Activated CD4-positive, alpha-beta T cell treated with anti-CD3 and anti-CD28 coated beads for 36 hours (primary cell): Measurements from ENCODE around the gene SAV1. TPM values are rescaled to one million over a fixed set of nuclear protein-coding genes. Genes with fewer than 3 reads are reported as not detected.
"Not testable (repeated sequence)": the region's sequence is repeated elsewhere in the genome, so short reads cannot be mapped to it uniquely, and the experiment has no call there.

ENCODE experiments used
- ATAC-seq: fragments of 200-7000 bp; cut with Tn5 transposase; one replicate; pipeline ENCODE4 v1.10.0; 2021; ENCODE audit warnings: mild to moderate bottlenecking, moderate library complexity
- CTCF ChIA-PET: fragments of 350-600 bp; sonication (Branson Sonifier 250); formaldehyde crosslinking; loops from one replicate; lab custom pipeline; 2021; ENCODE audit warnings: antibody characterized with exemption; lab: Charles Lee
- POLR2A ChIA-PET: fragments of 350-600 bp; sonication (Branson Sonifier 250); formaldehyde crosslinking; loops from one replicate; lab custom pipeline; 2021; ENCODE audit warnings: antibody characterized with exemption, inconsistent platforms; lab: Charles Lee
- DNase-seq: peaks from one replicate; pipeline ENCODE4 v3.0.0-alpha.2; 2020
- H3K27ac Mint-ChIP-seq: one replicate; pipeline ENCODE4 v1.8.0; 2021; ENCODE audit warnings: mixed read lengths
- H3K27me3 Mint-ChIP-seq: one replicate; pipeline ENCODE4 v1.8.0; 2021; ENCODE audit warnings: mixed read lengths
- H3K36me3 Mint-ChIP-seq: one replicate; pipeline ENCODE4 v1.8.0; 2021; ENCODE audit warnings: low read depth, mixed read lengths
- H3K4me1 Mint-ChIP-seq: one replicate; pipeline ENCODE4 v1.8.0; 2021; ENCODE audit warnings: mixed read lengths
- H3K4me3 Mint-ChIP-seq: one replicate; pipeline ENCODE4 v1.8.0; 2021; ENCODE audit warnings: mild to moderate bottlenecking, moderate library complexity, mixed read lengths
- H3K9me3 Mint-ChIP-seq: one replicate; pipeline ENCODE4 v1.8.0; 2021; ENCODE audit warnings: low read depth, mixed read lengths
- intact Hi-C, 2 experiments: fragments of 100-400 bp; cut with DNase I in 1 of 2; cut with micrococcal nuclease in 1 of 2; formaldehyde crosslinking; loops; one replicate each; pipeline versions ENCODE4 v1.14.2 to v1.15.1; 2022 to 2024; cut with DNase I, micrococcal nuclease
- total RNA-seq, 2 experiments: library from RNA; stranded (reverse); gene quantifications; one replicate each; pipeline ENCODE4 v1.2.3, GENCODE V29; 2021

The SAV1 gene
- total RNA-seq, result 10 to 100 TPM; 13.6 TPM

DNA sequence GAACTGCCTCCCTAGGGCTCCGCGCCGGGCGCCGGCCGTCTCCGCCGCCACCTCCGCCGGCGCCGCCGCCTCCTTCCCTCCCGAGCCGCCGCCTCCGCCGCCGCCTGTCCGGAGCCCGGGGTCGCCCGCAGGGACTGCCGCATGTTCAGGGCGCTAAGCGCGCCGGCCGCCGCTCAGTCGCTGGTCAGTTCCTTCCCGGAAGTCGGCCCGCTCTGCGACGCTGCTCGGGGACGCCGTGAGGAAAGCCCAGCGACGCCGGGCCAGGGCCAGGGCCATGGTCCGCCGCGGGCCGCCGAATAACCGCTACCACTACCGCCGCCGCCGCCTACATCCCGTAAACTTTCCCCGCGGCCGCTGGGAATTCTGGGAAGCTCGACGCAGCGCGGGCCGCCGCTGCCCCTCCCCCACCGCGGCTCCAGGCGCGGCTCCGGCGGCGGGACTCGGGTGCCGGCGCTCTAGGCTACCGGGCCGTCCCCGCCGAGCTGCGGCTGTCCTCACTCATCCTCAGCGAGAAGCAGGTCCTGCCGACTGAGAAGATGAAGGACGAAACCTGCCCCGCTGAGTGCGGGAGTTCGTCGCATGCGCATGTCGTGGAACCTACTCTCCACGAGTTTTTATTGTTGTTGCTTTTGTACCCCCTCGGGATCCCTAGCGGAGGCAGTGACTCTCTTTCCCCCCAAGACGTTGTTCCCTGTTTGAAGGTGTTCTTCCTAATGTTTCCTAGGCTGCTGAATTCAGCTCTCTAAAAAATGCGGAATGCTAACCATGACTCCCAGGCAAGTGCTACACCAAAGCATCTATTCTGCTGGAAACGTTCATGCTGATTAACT lies at the start of gene SAV1:
SAV1 (minus strand) TSS at position 311 of the 830 bp plus-strand sequence. CDS start 339 bp downstream, outside the sequence.
- H3K9me3 Mint-ChIP-seq, result no peaks in the 10 kb centered on the region
- CTCF ChIA-PET, result interaction anchor here (1.0 to 1.1 kb wide), 2 partner anchors 49 to 108 kb away, joined by 3 to 4 read pairs; no protein-coding TSS in a partner anchor
- H3K4me1 Mint-ChIP-seq, result peaks cover 12% of the 10 kb centered on the region
- intact Hi-C loops, result loop anchor here (1.0 to 5.0 kb wide), 9 partner anchors 58 to 356 kb away; partner anchors contain the start of genes ATL1 (in 1 of the 2), DMAC2L (in 1 of the 2), L2HGDH (in 1 of the 2) and MAP4K5 (in 1 of the 2)
- peak within 1 kb of the TSS; percentile 80 for H3K27ac Mint-ChIP-seq
- DNase-seq (peak; percentile 71), ATAC-seq (peak; percentile 79)
- POLR2A ChIA-PET, result interaction anchor here (0.6 to 1.4 kb wide), 11 partner anchors 9 to 554 kb away, joined by 3 to 5 read pairs (median 4); partner anchors contain the start of gene ATL1
- H3K4me3 Mint-ChIP-seq, result no peak within 1 kb of the TSS
- no peaks in the 10 kb centered on the region for H3K27me3 Mint-ChIP-seq
- H3K36me3 Mint-ChIP-seq, result peaks cover 13% of the 10 kb centered on the region

DNA sequence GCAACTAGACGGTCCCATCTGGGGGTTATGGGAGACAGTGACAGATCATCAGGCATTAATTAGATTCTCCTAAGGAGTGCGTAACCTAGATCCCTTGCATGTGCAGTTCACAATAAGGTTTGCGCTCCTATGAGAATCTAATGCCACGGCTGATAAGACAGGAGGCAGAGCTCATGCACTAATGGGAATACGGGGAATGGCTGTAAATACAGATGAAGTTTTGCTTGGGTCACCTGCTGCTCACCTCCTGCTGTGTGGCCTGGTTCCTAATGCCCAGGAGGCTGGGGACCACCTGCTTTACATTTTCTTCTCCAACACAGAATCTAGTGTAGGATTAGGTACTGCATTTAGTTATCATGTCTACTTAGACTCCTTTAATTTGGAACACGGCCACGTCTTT lies 49.7 kb upstream of the SAV1 start:
- CTCF ChIA-PET, result interaction anchor here (0.6 to 0.9 kb wide), 2 partner anchors 58 to 69 kb away, joined by 3 to 4 read pairs; no protein-coding TSS in a partner anchor

DNA sequence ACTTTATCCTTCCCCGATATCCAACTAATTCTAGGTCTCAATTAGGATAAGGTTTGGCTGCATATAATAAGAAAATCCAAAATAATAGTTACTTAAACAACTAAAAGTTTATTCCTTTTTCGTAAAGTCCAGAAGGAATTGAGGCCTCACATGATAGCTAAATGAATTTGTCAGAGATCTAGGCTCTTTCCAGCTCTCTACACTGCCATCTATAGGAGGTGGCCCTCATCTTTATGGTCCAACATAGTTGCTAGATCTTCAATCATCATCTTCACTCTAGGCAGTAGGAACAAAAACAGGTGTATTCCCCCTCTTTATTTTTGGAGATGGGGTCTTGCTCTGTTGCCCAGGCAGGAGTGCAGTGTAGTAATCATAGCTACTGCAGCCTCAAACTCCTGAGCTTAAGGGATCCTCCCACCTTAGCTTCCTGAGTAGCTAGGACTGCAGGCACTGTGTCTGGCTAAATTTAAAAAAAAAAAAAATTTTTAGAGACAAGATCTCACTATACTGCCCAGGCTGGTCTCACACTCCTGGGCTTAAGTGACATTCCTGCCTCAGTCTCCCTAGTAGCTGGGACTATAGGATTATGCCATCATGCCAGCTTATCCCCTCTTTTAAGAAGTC lies 46.5 kb upstream of the SAV1 start:
- ATAC-seq, result peak; percentile 60
- CTCF ChIA-PET, result interaction anchor here (0.7 to 1.8 kb wide), 18 partner anchors 10 to 359 kb away, joined by 3 to 14 read pairs (median 4); no protein-coding TSS in a partner anchor
- no peak overlapping the region for H3K27ac Mint-ChIP-seq

More for the DNA sequence above, 49.7 kb upstream of the SAV1 start:
- Mint-ChIP-seq H3K27ac (no peak overlapping the region), H3K9me3 (no peaks in the 10 kb centered on the region), H3K4me1 (no peaks in the 10 kb centered on the region), H3K4me3 (no peak overlapping the region), H3K27me3 (peaks cover 5% of the 10 kb centered on the region), H3K36me3 (peaks cover 13% of the 10 kb centered on the region)
- DNase-seq, result no peak
- intact Hi-C loops, result no loop called here
- POLR2A ChIA-PET, result no interaction called here
- no peak for ATAC-seq

DNA sequence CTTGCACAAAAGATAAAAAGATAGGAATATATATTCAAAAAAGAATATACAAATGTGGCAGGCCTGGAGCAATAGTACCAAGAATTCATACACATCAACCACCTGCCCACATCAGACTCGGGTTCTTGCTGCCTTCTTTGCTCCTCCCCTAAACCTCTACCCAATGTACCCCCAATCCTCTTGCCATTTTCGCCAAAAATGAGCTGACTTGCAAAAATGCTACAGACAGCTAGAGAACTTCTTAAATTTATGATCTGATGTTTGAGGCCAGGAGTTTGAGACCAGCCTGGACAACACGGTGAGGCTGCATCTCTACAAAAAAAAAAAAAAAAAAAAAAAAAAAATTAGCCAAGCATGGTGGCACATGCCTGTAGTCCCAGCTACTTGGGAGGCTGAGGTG lies 42.9 kb upstream of the SAV1 start:
- H3K4me1 Mint-ChIP-seq, result no peaks in the 10 kb centered on the region
- ATAC-seq, result no peak
- POLR2A ChIA-PET, result interaction anchor here (0.5 kb wide), 1 partner anchor 23 kb away, joined by 3 read pairs; no protein-coding TSS in a partner anchor
- no peaks in the 10 kb centered on the region for H3K36me3 Mint-ChIP-seq
- DNase-seq, result no peak
- CTCF ChIA-PET, result interaction anchor here (0.6 to 1.5 kb wide), 4 partner anchors 23 to 699 kb away, joined by 3 to 6 read pairs (median 3); no protein-coding TSS in a partner anchor
- H3K27me3 Mint-ChIP-seq, result peaks cover 6% of the 10 kb centered on the region
- H3K4me3 Mint-ChIP-seq, result no peak overlapping the region
- H3K27ac Mint-ChIP-seq, result no peak overlapping the region
- no peaks in the 10 kb centered on the region for H3K9me3 Mint-ChIP-seq
- intact Hi-C loops, result no loop called here

More for the DNA sequence above, 46.5 kb upstream of the SAV1 start:
- Mint-ChIP-seq H3K9me3 (no peaks in the 10 kb centered on the region), H3K27me3 (peaks cover 6% of the 10 kb centered on the region), H3K4me3 (no peak overlapping the region), H3K36me3 (no peaks in the 10 kb centered on the region), H3K4me1 (no peaks in the 10 kb centered on the region)
- POLR2A ChIA-PET, result no interaction called here
- intact Hi-C loops, result loop anchor here in 1 of 2 experiments (1.0 kb wide), 1 partner anchor 114 kb away; no protein-coding TSS in a partner anchor
- DNase-seq, result no peak

DNA sequence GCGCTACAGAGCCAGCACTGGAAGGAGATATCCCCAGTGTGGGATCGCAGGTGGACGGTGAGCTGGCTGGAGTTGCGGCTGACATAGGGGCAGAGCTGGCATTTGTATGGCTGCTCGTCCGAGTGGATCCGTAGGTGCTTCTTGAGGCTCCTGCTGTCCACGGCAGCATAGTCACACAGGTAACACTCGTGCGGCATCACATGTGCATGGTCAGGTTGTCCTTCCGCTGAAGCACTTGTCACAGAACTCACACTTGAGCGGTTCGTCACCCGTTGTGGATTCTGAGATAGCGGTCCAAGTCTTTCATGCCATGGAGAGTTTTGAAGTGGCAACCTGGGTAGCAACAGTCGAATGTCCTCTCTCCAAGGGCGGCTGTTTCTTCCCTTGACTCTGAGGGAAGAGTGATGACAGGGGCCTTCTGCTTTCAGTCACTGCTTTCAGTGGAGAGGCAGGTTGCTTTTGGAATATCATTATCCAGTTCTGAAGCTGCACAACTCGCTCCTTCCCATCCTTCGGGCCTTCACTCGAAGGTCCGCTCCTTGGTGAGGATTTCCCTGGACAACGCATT lies 37.0 kb upstream of the SAV1 start:
- Mint-ChIP-seq H3K27ac (no peak overlapping the region), H3K36me3 (no peaks in the 10 kb centered on the region), H3K4me3 (no peak overlapping the region), H3K4me1 (no peaks in the 10 kb centered on the region), H3K27me3 (peaks cover 9% of the 10 kb centered on the region), H3K9me3 (no peaks in the 10 kb centered on the region)
- ATAC-seq, result no peak
- intact Hi-C loops, result no loop called here
- CTCF ChIA-PET, result no interaction called here
- DNase-seq, result no peak
- POLR2A ChIA-PET, result no interaction called here

DNA sequence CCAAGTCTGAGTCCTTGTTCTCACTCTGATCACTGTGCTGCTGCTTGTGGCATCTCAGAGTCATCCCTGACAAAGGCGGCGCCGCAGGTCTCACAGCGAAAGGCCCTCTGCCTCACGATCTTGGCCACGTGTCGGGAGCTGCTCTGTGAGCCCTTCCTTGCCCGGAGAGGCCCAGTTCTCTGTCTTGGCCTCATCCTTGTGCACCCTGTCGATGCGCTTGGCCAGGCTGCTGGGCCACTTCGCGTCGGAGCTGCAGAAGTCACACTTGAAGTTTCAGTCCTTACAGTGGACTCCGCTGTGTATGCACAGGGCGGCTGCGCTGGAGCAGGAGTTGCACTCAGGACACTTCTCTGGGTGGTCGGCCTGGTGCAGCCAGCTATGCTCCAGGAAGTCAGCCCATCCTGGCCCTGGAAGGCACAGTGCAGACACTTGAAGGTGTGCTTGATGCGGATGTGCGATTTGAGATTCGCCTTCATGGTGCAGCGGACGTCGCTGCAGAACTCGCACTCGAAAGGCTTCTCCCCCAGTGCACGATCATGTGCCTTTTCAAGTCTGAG lies 36.4 kb upstream of the SAV1 start:
- Mint-ChIP-seq H3K9me3 (no peaks in the 10 kb centered on the region), H3K4me3 (no peak overlapping the region), H3K27ac (no peak overlapping the region), H3K36me3 (no peaks in the 10 kb centered on the region), H3K4me1 (no peaks in the 10 kb centered on the region), H3K27me3 (peaks cover 9% of the 10 kb centered on the region)
- ATAC-seq (no peak), DNase-seq (no peak)
- POLR2A ChIA-PET, result no interaction called here
- intact Hi-C loops, result no loop called here
- CTCF ChIA-PET, result no interaction called here

DNA sequence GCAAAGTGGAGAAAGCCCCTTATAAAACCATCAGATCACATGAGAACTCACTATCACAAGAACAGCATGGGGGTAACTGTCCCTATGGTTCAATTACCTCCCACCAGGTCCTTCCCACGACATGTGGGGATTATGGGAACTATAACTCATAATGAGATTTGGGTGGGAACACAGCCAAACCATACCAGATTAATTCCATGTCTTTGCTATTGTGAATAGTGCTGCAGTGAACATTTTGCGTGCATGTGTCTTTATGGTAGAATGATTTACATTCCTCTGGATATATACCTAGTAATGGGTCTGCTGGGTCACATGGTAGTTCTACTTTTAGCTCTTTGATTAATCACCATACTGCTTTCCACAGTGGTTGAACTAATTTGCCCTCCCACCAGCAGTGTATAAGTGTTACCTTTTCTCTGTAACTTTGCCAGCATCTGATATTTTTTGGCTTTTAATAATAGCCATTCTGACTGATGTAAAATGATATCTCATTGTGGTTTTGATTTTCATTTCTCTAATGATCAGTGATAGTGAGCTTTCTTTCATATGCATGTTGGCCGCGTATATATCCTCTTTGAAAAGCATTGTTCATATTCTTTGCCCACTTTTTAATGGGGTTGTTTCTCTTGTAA lies 29.7 kb upstream of the SAV1 start:
- H3K27ac Mint-ChIP-seq, result no peak overlapping the region
- POLR2A ChIA-PET, result no interaction called here
- peaks cover 6% of the 10 kb centered on the region for H3K9me3 Mint-ChIP-seq
- no peak for DNase-seq
- intact Hi-C loops, result no loop called here
- no peak for ATAC-seq
- no peak overlapping the region for H3K4me3 Mint-ChIP-seq
- H3K27me3 Mint-ChIP-seq, result peaks cover 14% of the 10 kb centered on the region
- CTCF ChIA-PET, result interaction anchor here (0.6 to 1.4 kb wide), 3 partner anchors 13 to 916 kb away, joined by 3 to 4 read pairs (median 3); no protein-coding TSS in a partner anchor
- no peaks in the 10 kb centered on the region for H3K4me1 Mint-ChIP-seq
- H3K36me3 Mint-ChIP-seq, result peaks cover 2% of the 10 kb centered on the region

DNA sequence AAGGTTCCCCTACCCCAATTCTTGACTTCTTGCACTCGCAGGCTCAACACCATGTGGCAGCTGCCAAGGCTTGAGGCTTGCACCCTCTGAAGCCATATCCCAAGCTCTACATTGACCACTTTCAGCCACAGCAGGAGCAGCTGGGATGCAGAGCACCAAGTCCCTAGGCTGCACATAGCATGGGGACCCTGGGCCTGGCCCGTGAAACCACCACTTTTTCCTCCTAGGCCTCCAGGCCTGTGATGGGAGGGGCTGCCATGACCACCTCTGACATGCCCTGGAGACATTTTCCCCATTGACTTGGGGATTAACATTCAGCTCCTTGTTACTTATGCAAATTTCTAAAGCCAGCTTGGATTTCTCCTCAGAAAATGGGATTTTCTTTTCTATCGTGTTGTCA lies 26.2 kb upstream of the SAV1 start:
- CTCF ChIA-PET, H3K4me1 Mint-ChIP-seq, ATAC-seq, H3K36me3 Mint-ChIP-seq, H3K4me3 Mint-ChIP-seq, DNase-seq, intact Hi-C loops, H3K27ac Mint-ChIP-seq, POLR2A ChIA-PET: not testable (repeated sequence)
- Mint-ChIP-seq H3K27me3 (peaks cover 11% of the 10 kb centered on the region), H3K9me3 (peaks cover 11% of the 10 kb centered on the region)

DNA sequence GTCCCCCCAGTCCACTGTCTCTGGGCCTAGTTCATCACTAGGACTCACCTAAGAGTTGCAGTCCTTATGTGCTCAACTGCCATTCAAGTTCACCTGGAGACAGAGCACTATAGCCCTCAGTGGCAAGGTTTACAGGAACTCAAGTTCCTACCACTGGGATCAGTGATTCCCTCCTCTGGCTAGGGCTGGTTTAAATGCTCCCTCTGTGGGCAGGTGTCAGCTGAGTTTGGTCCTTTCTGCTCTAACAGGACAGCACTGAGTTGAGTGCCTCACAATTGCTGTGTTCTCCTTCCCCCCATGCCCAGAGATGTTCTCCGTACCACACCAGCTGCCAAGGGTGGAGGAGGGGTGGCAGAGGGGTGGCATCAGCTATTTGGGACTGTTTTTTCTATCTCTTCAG lies 20.8 kb upstream of the SAV1 start:
- Mint-ChIP-seq H3K9me3 (peaks cover 6% of the 10 kb centered on the region), H3K36me3 (no peaks in the 10 kb centered on the region)

DNA sequence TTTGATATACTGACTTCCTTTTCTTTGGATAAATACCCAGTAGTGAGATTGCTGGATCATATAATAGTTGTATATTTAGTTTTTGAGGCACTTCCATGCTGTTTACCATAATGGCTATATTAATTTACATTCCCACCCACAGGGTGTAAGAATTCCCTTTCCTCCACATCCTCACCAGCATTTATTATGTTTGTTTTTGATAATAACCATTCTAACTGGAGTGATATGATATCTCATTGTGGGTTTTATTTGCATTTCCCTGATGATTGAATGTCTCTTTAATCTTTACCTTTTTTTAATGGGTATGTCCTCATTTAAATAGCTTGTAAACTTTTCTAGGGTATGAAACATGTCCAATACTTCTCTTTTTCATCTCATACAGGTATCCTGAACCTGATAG lies 11.6 kb upstream of the SAV1 start:
- H3K36me3 Mint-ChIP-seq, result no peaks in the 10 kb centered on the region
- no peaks in the 10 kb centered on the region for H3K9me3 Mint-ChIP-seq
- no peaks in the 10 kb centered on the region for H3K27me3 Mint-ChIP-seq
- POLR2A ChIA-PET, result interaction anchor here (0.7 kb wide), 1 partner anchor 14 kb away, joined by 3 read pairs; no protein-coding TSS in a partner anchor
- peaks cover 13% of the 10 kb centered on the region for H3K4me1 Mint-ChIP-seq
- intact Hi-C loops, result no loop called here
- no peak overlapping the region for H3K4me3 Mint-ChIP-seq
- H3K27ac Mint-ChIP-seq, result no peak overlapping the region
- no peak for DNase-seq
- CTCF ChIA-PET, result interaction anchor here (0.6 kb wide), 1 partner anchor 829 kb away, joined by 4 read pairs; no protein-coding TSS in a partner anchor
- ATAC-seq, result no peak

More for the DNA sequence above, 20.8 kb upstream of the SAV1 start:
- Mint-ChIP-seq H3K4me1 (no peaks in the 10 kb centered on the region), H3K4me3 (no peak overlapping the region), H3K27me3 (peaks cover 2% of the 10 kb centered on the region), H3K27ac (no peak overlapping the region)
- CTCF ChIA-PET, result no interaction called here
- no peak for DNase-seq
- no peak for ATAC-seq
- intact Hi-C loops, result no loop called here
- POLR2A ChIA-PET, result no interaction called here
